Measurements from ENCODE around the gene ENO3. TPM values are rescaled to one million over a fixed set of nuclear protein-coding genes. Genes with fewer than 3 reads are reported as not detected.
A peak's percentile ranks its signal among the peaks of the same experiment; 100 is the strongest.

Gene ENO3
- total RNA-seq, 1 donor = 2.6 TPM

- no peak for TF ChIP-seq CTCF (IDR thresholded peaks at IDR 0.05; ENCODE audit: insufficient read depth, low read depth, low read length)
- DNase-seq (ENCODE audit: low read depth) = no peak
- H3K4me3 ChIP-seq (ENCODE audit: low read depth, low read length) = no peak overlapping the region
These were observed 21.8 kb downstream of the ENO3 start for GRCh38 chr17:4972752-4973151.

GRCh38 chr17:4973256-4974114 lies 22.6 kb downstream of the ENO3 start:
- DNase-seq (ENCODE audit: low read depth) = no peak
- no peak overlapping the region for H3K4me3 ChIP-seq (ENCODE audit: low read depth, low read length)
- TF ChIP-seq CTCF (IDR thresholded peaks at IDR 0.05; ENCODE audit: insufficient read depth, low read depth, low read length) = no peak

GRCh38 chr17:4974115-4974670 lies 23.3 kb downstream of the ENO3 start:
- H3K4me3 ChIP-seq (ENCODE audit: low read depth, low read length) = no peak overlapping the region
- no peak for DNase-seq (ENCODE audit: low read depth)
- TF ChIP-seq CTCF (IDR thresholded peaks at IDR 0.05; ENCODE audit: insufficient read depth, low read depth, low read length) = no peak

GRCh38 chr17:4978726-4979125 lies 27.8 kb downstream of the ENO3 start:
- no peak for TF ChIP-seq CTCF (IDR thresholded peaks at IDR 0.05; ENCODE audit: insufficient read depth, low read depth, low read length)
- no peak for DNase-seq (ENCODE audit: low read depth)
- H3K4me3 ChIP-seq (ENCODE audit: low read depth, low read length) = no peak overlapping the region

GRCh38 chr17:4980644-4981216 lies 29.8 kb downstream of the ENO3 start:
- no peak overlapping the region for H3K4me3 ChIP-seq (ENCODE audit: low read depth, low read length)
- peak; percentile 79 for TF ChIP-seq CTCF (IDR thresholded peaks at IDR 0.05; ENCODE audit: insufficient read depth, low read depth, low read length)
- DNase-seq (ENCODE audit: low read depth) = peak; percentile 60

GRCh38 chr17:4982305-4982704 lies 31.4 kb downstream of the ENO3 start:
- TF ChIP-seq CTCF (IDR thresholded peaks at IDR 0.05; ENCODE audit: insufficient read depth, low read depth, low read length) = no peak
- no peak overlapping the region for H3K4me3 ChIP-seq (ENCODE audit: low read depth, low read length)
- no peak for DNase-seq (ENCODE audit: low read depth)

Measured in fibroblast of villous mesenchyme (primary cell).